Lower lobe of right lung (tissue), 2 donors: ENCODE measurements around the gene RPL19. TPM values are rescaled to one million over a fixed set of nuclear protein-coding genes. Genes with fewer than 3 reads are reported as not detected.

Experiments
- ATAC-seq, 2 donors: fragments of 200-7000 bp; cut with Tn5 transposase; one replicate each; pipeline ENCODE4 v1.9.1; 2020 to 2022; ENCODE audit warnings: mild to moderate bottlenecking in 2 of 2, moderate library complexity in 2 of 2
- DNase-seq: peaks from one replicate; pipeline ENCODE4 v3.0.0-alpha.2; 2020
- H3K27ac ChIP-seq: fragments of 200-600 bp; one replicate; pipeline ENCODE4 v1.8.0; 2022
- H3K27me3 ChIP-seq: fragments of 200-600 bp; one replicate; pipeline ENCODE4 v1.8.0; 2022; ENCODE audit warnings: low read depth
- H3K36me3 ChIP-seq: fragments of 200-600 bp; one replicate; pipeline ENCODE4 v1.8.0; 2022; ENCODE audit warnings: mild to moderate bottlenecking
- H3K4me1 ChIP-seq: fragments of 200-600 bp; one replicate; pipeline ENCODE4 v1.8.0; 2022
- H3K4me3 ChIP-seq: fragments of 200-600 bp; one replicate; pipeline ENCODE4 v1.8.0; 2022; ENCODE audit warnings: mild to moderate bottlenecking
- H3K9me3 ChIP-seq: fragments of 200-600 bp; one replicate; pipeline ENCODE4 v1.8.0; 2022
- CTCF ChIP-seq: fragments of 200-600 bp; IDR thresholded peaks from one replicate; pipeline ENCODE4 v1.8.0; 2022; ENCODE audit warnings: antibody characterized with exemption, mild to moderate bottlenecking
- intact Hi-C: fragments of 100-400 bp; cut with DNase I; formaldehyde crosslinking; loops from one replicate; pipeline ENCODE4 v1.11.0; 2022
- total RNA-seq: library from RNA; stranded (reverse); fragmentation: NEBNext Ultra II Directional; extraction: Animal tissue kit (Norgen Biotek cat#: 25700); gene quantifications from one replicate; pipeline ENCODE4 v1.2.1, GENCODE V29; 2021
- donor health status: DM: no; HTN: yes; CAD: no; lungs with severe emphysema.

Gene RPL19
- total RNA-seq, 1 donor from 2014 or later, result 1,465 TPM

GRCh38 chr17:39209317-39210092 is 9.4 kb downstream of the RPL19 start:
- Histone ChIP-seq H3K27me3 (peaks cover 7% of the 10 kb centered on the region), H3K9me3 (no peaks in the 10 kb centered on the region), H3K36me3 (peaks cover 7% of the 10 kb centered on the region), H3K27ac (peak overlapping the region; percentile 60), H3K4me1 (peaks cover 44% of the 10 kb centered on the region), H3K4me3 (peak overlapping the region; percentile 47)
- intact Hi-C loops, result no loop called here
- ATAC-seq (peak; percentile 71 to 72), DNase-seq (peak; percentile 83)
- TF ChIP-seq CTCF, result no peak

- Histone ChIP-seq H3K27me3 (peaks cover 7% of the 10 kb centered on the region), H3K9me3 (no peaks in the 10 kb centered on the region), H3K4me1 (peaks cover 44% of the 10 kb centered on the region), H3K4me3 (peak overlapping the region; percentile 47), H3K36me3 (peaks cover 2% of the 10 kb centered on the region), H3K27ac (peak overlapping the region; percentile 60)
- intact Hi-C loops, result no loop called here
- no peak for TF ChIP-seq CTCF
- ATAC-seq (no peak), DNase-seq (no peak)
Measured at GRCh38 chr17:39210093-39210434, 10.0 kb downstream of the RPL19 start.

- Histone ChIP-seq H3K27me3 (peaks cover 10% of the 10 kb centered on the region), H3K4me1 (peaks cover 41% of the 10 kb centered on the region), H3K27ac (peak overlapping the region; percentile 41), H3K36me3 (no peaks in the 10 kb centered on the region), H3K4me3 (no peak overlapping the region), H3K9me3 (no peaks in the 10 kb centered on the region)
- intact Hi-C loops, result no loop called here
- no peak for TF ChIP-seq CTCF
- no peak for ATAC-seq
- no peak for DNase-seq
Measured at GRCh38 chr17:39212195-39212810, 12.2 kb downstream of the RPL19 start.

- no peak for TF ChIP-seq CTCF
- DNase-seq (peak; percentile 88), ATAC-seq (peak; percentile 74 to 78)
- Histone ChIP-seq H3K36me3 (no peaks in the 10 kb centered on the region), H3K27me3 (peaks cover 10% of the 10 kb centered on the region), H3K4me1 (peaks cover 37% of the 10 kb centered on the region), H3K4me3 (no peak overlapping the region), H3K27ac (peak overlapping the region; percentile 41), H3K9me3 (no peaks in the 10 kb centered on the region)
- intact Hi-C loops, result no loop called here
Measured at GRCh38 chr17:39212841-39213480, 12.9 kb downstream of the RPL19 start.

- peak; percentile 64 to 72 for ATAC-seq
Measured at GRCh38 chr17:39213852-39214251, 13.8 kb downstream of the RPL19 start.

More at GRCh38 chr17:39213852-39214251, 13.8 kb downstream of the RPL19 start:
- peaks cover 30% of the 10 kb centered on the region for H3K4me1 ChIP-seq
- no peaks in the 10 kb centered on the region for H3K9me3 ChIP-seq
- DNase-seq, result peak; percentile 73
- peaks cover 13% of the 10 kb centered on the region for H3K27me3 ChIP-seq
- TF ChIP-seq CTCF, result no peak
- intact Hi-C loops, result no loop called here
- no peak overlapping the region for H3K27ac ChIP-seq
- no peak overlapping the region for H3K4me3 ChIP-seq
- no peaks in the 10 kb centered on the region for H3K36me3 ChIP-seq
